LNCAP (cell line): Measurements from ENCODE around the gene SCEL.

Experiments used
- CTCF ChIP-seq: fragments of 450-650 bp; IDR thresholded peaks from 2 replicates; pipeline ENCODE4 v1.5.1; 2017; ENCODE audit warnings: mild to moderate bottlenecking

Gene SCEL

GRCh38 chr13:77692746-77693448, 157.4 kb downstream of the SCEL start:
- TF ChIP-seq CTCF = no peak

DNA sequence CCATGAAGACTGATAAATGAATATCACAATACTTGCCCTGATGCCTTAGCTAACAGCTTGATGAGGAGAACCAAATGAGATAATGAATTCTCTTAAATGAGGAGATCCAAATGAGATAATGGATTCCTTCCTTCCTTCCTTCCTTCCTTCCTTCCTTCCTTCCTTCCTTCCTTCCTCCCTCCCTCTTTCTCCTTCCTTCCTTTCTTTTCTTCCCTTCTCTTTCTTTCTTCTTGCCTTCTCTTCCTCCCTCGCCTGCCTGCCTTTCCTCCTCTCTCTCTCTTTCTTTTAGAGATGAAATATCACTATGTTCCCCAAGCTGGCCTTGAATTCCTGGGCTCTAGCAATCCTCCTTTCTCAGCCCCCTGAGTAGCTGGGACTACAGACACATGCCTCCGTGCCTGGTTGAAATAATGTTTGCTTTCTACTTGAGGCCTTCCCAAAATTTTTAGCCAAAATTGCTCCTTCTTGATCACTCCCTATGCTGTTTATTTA, 158.0 kb downstream of the SCEL start:
- no peak for TF ChIP-seq CTCF
